ENCODE measurements around the gene HHEX. TPM values are rescaled to one million over a fixed set of nuclear protein-coding genes. Genes with fewer than 3 reads are reported as not detected.

Gene HHEX
- polyA plus RNA-seq, 1 donor (not counting 4 experiments of a cell fraction or from before 2014, with no cell fraction given): not detected

DNA sequence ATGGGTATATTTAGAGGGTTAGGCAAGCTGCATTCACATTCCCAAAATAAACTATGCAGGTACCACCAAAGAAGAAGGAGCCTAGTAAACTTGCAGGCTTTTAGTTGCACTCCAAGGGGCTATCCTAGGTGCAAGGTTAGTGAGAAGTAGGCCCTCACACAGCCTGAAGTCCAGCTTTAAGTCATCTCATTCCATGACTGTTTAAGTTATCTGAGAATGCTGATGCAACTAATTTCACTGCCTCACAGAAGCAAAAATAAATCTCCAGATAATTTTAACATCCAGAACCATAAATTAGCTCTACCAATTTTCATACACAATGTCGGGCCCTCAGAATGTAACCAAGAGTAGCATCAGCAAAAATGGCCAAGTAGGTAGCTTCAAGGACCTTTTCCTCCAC is 34.3 kb upstream of the HHEX start:
- peaks cover 0 to 6% of the 10 kb centered on the region in 2 experiments for H3K36me3 ChIP-seq (ENCODE audit: control insufficient read depth in 2 of 2, extremely low read depth in 1 of 2, insufficient read depth in 2 of 2, low read length in 2 of 2)
- FAIRE-seq: no peak
- no peaks in the 10 kb centered on the region for H3K4me1 ChIP-seq (ENCODE audit: control insufficient read depth, extremely low read depth, insufficient read depth, low read length)
- DNase-seq (ENCODE audit: low read depth, low spot score): no peak
- dilution Hi-C loops (cut with MboI; ENCODE audit: extremely low pct_ligation_motif_present, low sequenced_read_pairs): no loop called here
- H3K79me2 ChIP-seq (ENCODE audit: control insufficient read depth, insufficient read depth, low read length): no peaks in the 10 kb centered on the region
- H4K20me1 ChIP-seq (ENCODE audit: control insufficient read depth, extremely low read depth, insufficient read depth, low read length): no peaks in the 10 kb centered on the region
- H3K27ac ChIP-seq (ENCODE audit: control insufficient read depth, insufficient read depth, low read length): no peak overlapping the region
- no peak overlapping the region for H3K4me3 ChIP-seq (ENCODE audit: control insufficient read depth in 2 of 3, extremely low read depth in 1 of 3, insufficient read depth in 2 of 3, low read depth in 1 of 3, low read length in 3 of 3)
- no peak overlapping the region for H3K9ac ChIP-seq (ENCODE audit: control insufficient read depth, extremely low read depth, insufficient read depth, low read length)
- TF ChIP-seq, protein P1, sequence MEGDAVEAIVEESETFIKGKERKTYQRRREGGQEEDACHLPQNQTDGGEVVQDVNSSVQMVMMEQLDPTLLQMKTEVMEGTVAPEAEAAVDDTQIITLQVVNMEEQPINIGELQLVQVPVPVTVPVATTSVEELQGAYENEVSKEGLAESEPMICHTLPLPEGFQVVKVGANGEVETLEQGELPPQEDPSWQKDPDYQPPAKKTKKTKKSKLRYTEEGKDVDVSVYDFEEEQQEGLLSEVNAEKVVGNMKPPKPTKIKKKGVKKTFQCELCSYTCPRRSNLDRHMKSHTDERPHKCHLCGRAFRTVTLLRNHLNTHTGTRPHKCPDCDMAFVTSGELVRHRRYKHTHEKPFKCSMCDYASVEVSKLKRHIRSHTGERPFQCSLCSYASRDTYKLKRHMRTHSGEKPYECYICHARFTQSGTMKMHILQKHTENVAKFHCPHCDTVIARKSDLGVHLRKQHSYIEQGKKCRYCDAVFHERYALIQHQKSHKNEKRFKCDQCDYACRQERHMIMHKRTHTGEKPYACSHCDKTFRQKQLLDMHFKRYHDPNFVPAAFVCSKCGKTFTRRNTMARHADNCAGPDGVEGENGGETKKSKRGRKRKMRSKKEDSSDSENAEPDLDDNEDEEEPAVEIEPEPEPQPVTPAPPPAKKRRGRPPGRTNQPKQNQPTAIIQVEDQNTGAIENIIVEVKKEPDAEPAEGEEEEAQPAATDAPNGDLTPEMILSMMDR (optimal IDR thresholded peaks at IDR 0.05 in 1 of 3, IDR thresholded peaks at IDR 0.05 in 1 of 3, conservative IDR thresholded peaks at IDR 0.05 in 1 of 3; ENCODE audit: extremely low read depth in 1 of 3, insufficient read depth in 2 of 3, low read length in 3 of 3): no peak
- no peak for TF ChIP-seq EZH2 (IDR thresholded peaks at IDR 0.05; ENCODE audit: low read length)
- H3K9me3 ChIP-seq (ENCODE audit: control insufficient read depth, low read depth, low read length): no peaks in the 10 kb centered on the region
- no peak overlapping the region for H2AFZ ChIP-seq (ENCODE audit: control insufficient read depth, low read length)
- H3K9me1 ChIP-seq (ENCODE audit: control insufficient read depth, extremely low read depth, insufficient read depth, low read length): no peaks in the 10 kb centered on the region
- H3K27me3 ChIP-seq (ENCODE audit: control insufficient read depth, extremely low read depth, insufficient read depth, low read length): no peaks in the 10 kb centered on the region
- H3K4me2 ChIP-seq (ENCODE audit: control insufficient read depth, extremely low read depth, insufficient read depth, low read depth, low read length): no peak overlapping the region

DNA sequence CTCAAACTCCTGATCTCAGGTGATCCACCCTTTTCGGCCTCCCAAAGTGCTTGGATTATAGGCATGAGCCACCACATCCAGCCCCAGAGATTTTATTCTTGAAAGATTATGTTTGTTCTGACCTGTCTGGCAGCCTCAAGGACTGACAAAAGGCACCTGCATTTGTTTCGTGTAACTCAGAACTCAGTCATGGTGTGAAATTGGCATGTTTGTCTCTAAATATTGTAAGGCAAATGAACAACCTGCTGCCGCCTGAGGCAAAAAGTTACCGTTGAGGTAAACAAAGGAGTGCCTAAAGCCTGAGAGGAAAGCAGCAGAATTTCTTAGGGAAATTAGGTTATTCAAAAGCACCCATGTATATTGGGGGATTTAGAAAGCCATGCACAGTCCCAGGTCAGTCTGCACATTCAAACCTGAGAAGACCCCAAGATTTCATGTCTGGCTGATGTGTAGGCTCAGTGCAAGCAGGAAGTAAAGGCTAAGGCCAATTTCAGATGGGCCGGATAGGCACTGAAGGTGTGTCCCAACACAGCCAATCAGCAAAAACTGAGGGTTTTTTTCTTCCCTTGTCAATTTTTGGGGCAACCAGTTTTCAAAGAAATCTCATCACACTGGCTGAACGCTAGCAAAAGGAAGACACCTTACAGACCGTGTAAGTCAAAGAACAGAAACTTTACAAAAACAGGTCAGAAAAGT is 33.3 kb upstream of the HHEX start:
- no peak overlapping the region for H3K27ac ChIP-seq (ENCODE audit: control insufficient read depth, insufficient read depth, low read length)
- no peak overlapping the region for H3K4me3 ChIP-seq (ENCODE audit: control insufficient read depth in 2 of 3, extremely low read depth in 1 of 3, insufficient read depth in 2 of 3, low read depth in 1 of 3, low read length in 3 of 3)
- no peaks in the 10 kb centered on the region for H3K9me3 ChIP-seq (ENCODE audit: control insufficient read depth, low read depth, low read length)
- FAIRE-seq (no peak), DNase-seq (ENCODE audit: low read depth, low spot score) (no peak)
- no peak for TF ChIP-seq EZH2 (IDR thresholded peaks at IDR 0.05; ENCODE audit: low read length)
- TF ChIP-seq, protein P1 (optimal IDR thresholded peaks at IDR 0.05 in 1 of 3, IDR thresholded peaks at IDR 0.05 in 1 of 3, conservative IDR thresholded peaks at IDR 0.05 in 1 of 3; ENCODE audit: extremely low read depth in 1 of 3, insufficient read depth in 2 of 3, low read length in 3 of 3): no peak
- no peaks in the 10 kb centered on the region for H3K27me3 ChIP-seq (ENCODE audit: control insufficient read depth, extremely low read depth, insufficient read depth, low read length)
- H3K36me3 ChIP-seq (ENCODE audit: control insufficient read depth in 2 of 2, extremely low read depth in 1 of 2, insufficient read depth in 2 of 2, low read length in 2 of 2): no peaks in the 10 kb centered on the region
- H3K9ac ChIP-seq (ENCODE audit: control insufficient read depth, extremely low read depth, insufficient read depth, low read length): no peak overlapping the region
- H3K4me1 ChIP-seq (ENCODE audit: control insufficient read depth, extremely low read depth, insufficient read depth, low read length): no peaks in the 10 kb centered on the region
- H4K20me1 ChIP-seq (ENCODE audit: control insufficient read depth, extremely low read depth, insufficient read depth, low read length): no peaks in the 10 kb centered on the region
- dilution Hi-C loops (cut with MboI; ENCODE audit: extremely low pct_ligation_motif_present, low sequenced_read_pairs): no loop called here
- no peak overlapping the region for H2AFZ ChIP-seq (ENCODE audit: control insufficient read depth, low read length)
- no peak overlapping the region for H3K4me2 ChIP-seq (ENCODE audit: control insufficient read depth, extremely low read depth, insufficient read depth, low read depth, low read length)
- H3K79me2 ChIP-seq (ENCODE audit: control insufficient read depth, insufficient read depth, low read length): no peaks in the 10 kb centered on the region
- no peaks in the 10 kb centered on the region for H3K9me1 ChIP-seq (ENCODE audit: control insufficient read depth, extremely low read depth, insufficient read depth, low read length)
